Pancreas (tissue), 10 donors: Measurements from ENCODE around the gene DLST. TPM values are rescaled to one million over a fixed set of nuclear protein-coding genes. Genes with fewer than 3 reads are reported as not detected.

Source experiments
- ATAC-seq, 4 donors: fragments of 200-7000 bp; cut with Tn5 transposase; one replicate each; pipeline versions ENCODE4 v1.8.0 to v1.9.1; 2020; ENCODE audit warnings: mild to moderate bottlenecking in 4 of 4, moderate library complexity in 4 of 4
- DNase-seq, 6 donors: peaks; one replicate each; pipeline ENCODE4 v3.0.0-alpha.2; 2020
- FAIRE-seq: peaks from 2 replicates; lab custom pipeline; 2012; peaks lifted over from hg19 to GRCh38; lab: Jason Lieb, UNC
- H3K27ac ChIP-seq, 4 donors: fragments of 200-600 bp; sonication (generic); 1 replicate in 3 of 4; 2 replicates in 1 of 4; pipeline versions ENCODE4 v1.5.0 to v1.8.0; 2020
- H3K27me3 ChIP-seq, 4 donors: fragments of 200-600 bp; one replicate each; pipeline ENCODE4 v1.8.0; 2021
- H3K36me3 ChIP-seq, 3 donors: fragments of 200-600 bp; sonication (generic) in 1 of 3; one replicate each; pipeline versions ENCODE4 v1.5.0 to v1.8.0; 2020 to 2021
- H3K4me1 ChIP-seq, 3 donors: fragments of 200-600 bp; one replicate each; pipeline ENCODE4 v1.8.0; 2021
- H3K4me3 ChIP-seq, 4 donors: fragments of 200-600 bp; sonication (generic) in 2 of 4; one replicate each; pipeline versions ENCODE4 v1.5.0 to v1.8.0; 2020 to 2021
- H3K9me3 ChIP-seq, 4 donors: fragments of 200-600 bp; one replicate each; pipeline ENCODE4 v1.8.0; 2021
- CTCF ChIP-seq, 4 donors: fragments of 200-600 bp; sonication (generic) in 3 of 4; IDR thresholded peaks; one replicate each; pipeline versions ENCODE4 v1.5.0 to v1.8.0; 2021; ENCODE audit warnings: antibody characterized with exemption in 4 of 4
- WGBS, 2 donors: extraction: QIAGEN DNeasy Blood & Tissue Kit; methylation state at CpG; one replicate each; pipeline ENCODE4 v1.1.7; 2013; 5-methylcytosine and 5-hydroxymethylcytosine counted together
- intact Hi-C, 3 donors: fragments of 100-400 bp; cut with DNase I; formaldehyde crosslinking; loops; one replicate each; pipeline versions ENCODE4 v1.11.1 to v1.14.2; 2022
- polyA plus RNA-seq, 2 donors: library from polyadenylated mRNA; stranded (reverse); fragments of 200-250 nt; gene quantifications; one replicate each; pipeline ENCODE4 v1.2.3, GENCODE V29; 2013
- total RNA-seq, 6 donors: library from RNA; stranded (reverse); fragmentation: NEBNext Ultra II Directional in 4 of 6; extraction: Animal tissue kit (Norgen Biotek cat#: 25700) in 4 of 6; gene quantifications; one replicate each; pipeline versions ENCODE4 v1.2.1 to v1.2.4, GENCODE V29; 2021 to 2023
- donor health status: healthy with polysubstance abuse.
- donor health status: DM: no; HTN: no; CAD: no; lungs with moderate emphysema.
- donor health status: DM: no; HTN: no; CAD: no.
- donor health status: control.
- donor health status: control.
- donor health status: Bipolar disorder and iron deficiency.
- donor health status: DM: yes; HTN: yes; CAD: no.
- donor health status: DM: no; HTN: no; CAD: no.
- donor health status: DM: no; HTN: no; CAD: no.
- donor health status: DM: yes; HTN: yes; CAD: no.

Gene DLST
- total and polyA plus RNA-seq, 8 donors, result 22.8 to 46.0 (median 38.6) TPM

GRCh38 chr14:74859757-74860552, 21.8 kb upstream of the DLST start:
- TF ChIP-seq CTCF (IDR thresholded peaks at IDR 0.05), result no peak
- Histone ChIP-seq H3K4me1 (no peaks in the 10 kb centered on the region), H3K9me3 (no peaks in the 10 kb centered on the region), H3K27me3 (no peaks in the 10 kb centered on the region), H3K4me3 (no peak overlapping the region), H3K27ac (no peak overlapping the region), H3K36me3 (no peaks in the 10 kb centered on the region)
- ATAC-seq (no peak), DNase-seq (no peak), FAIRE-seq (no peak)
- WGBS, 2 donors, result 38 to 46% methylated on average over 10 of the region's 10 CpGs
- intact Hi-C loops, result loop anchor here in 2 of 3 donors (5.0 kb wide), 1 partner anchor 47 kb away; no protein-coding TSS in a partner anchor

GRCh38 chr14:74860899-74861733, 20.6 kb upstream of the DLST start:
- 21 to 26% methylated on average over 7 of the region's 7 CpGs for WGBS, 2 donors
- ATAC-seq (peak; percentile 76 to 91 (median 88)), FAIRE-seq (no peak), DNase-seq (peak; percentile 76 to 99 (median 90))
- intact Hi-C loops, result loop anchor here in 1 of 3 donors (5.0 kb wide), 1 partner anchor 46 kb away; no protein-coding TSS in a partner anchor
- peak; percentile 77 to 85 (median 84) for TF ChIP-seq CTCF (IDR thresholded peaks at IDR 0.05)
- no peak overlapping the region for H3K4me3 ChIP-seq
- no peaks in the 10 kb centered on the region for H3K27me3 ChIP-seq
- H3K36me3 ChIP-seq, result no peaks in the 10 kb centered on the region
- H3K27ac ChIP-seq, result no peak overlapping the region
- H3K9me3 ChIP-seq, result no peaks in the 10 kb centered on the region
- no peaks in the 10 kb centered on the region for H3K4me1 ChIP-seq

- H3K4me1 ChIP-seq, result no peaks in the 10 kb centered on the region
- H3K36me3 ChIP-seq, result no peaks in the 10 kb centered on the region
- intact Hi-C loops, result loop anchor here in 1 of 3 donors (5.0 kb wide), 1 partner anchor 46 kb away; no protein-coding TSS in a partner anchor
- no peaks in the 10 kb centered on the region for H3K27me3 ChIP-seq
- FAIRE-seq (no peak), ATAC-seq (no peak), DNase-seq (no peak)
- WGBS, 2 donors, result 47 to 60% methylated on average over 3 of the region's 3 CpGs
- no peak for TF ChIP-seq CTCF (IDR thresholded peaks at IDR 0.05)
- H3K9me3 ChIP-seq, result no peaks in the 10 kb centered on the region
- H3K4me3 ChIP-seq, result no peak overlapping the region
- no peak overlapping the region for H3K27ac ChIP-seq
Observed at GRCh38 chr14:74861734-74862090, 20.0 kb upstream of the DLST start.

GRCh38 chr14:74863274-74863673, 18.4 kb upstream of the DLST start:
- no peak overlapping the region for H3K4me3 ChIP-seq
- H3K27me3 ChIP-seq, result no peaks in the 10 kb centered on the region
- H3K36me3 ChIP-seq, result no peaks in the 10 kb centered on the region
- no peak overlapping the region for H3K27ac ChIP-seq
- peak in 1 of 4 donors; percentile 62 for ATAC-seq
- WGBS, 2 donors, result 71 to 83% methylated on average over 9 of the region's 9 CpGs
- no peak for TF ChIP-seq CTCF (IDR thresholded peaks at IDR 0.05)
- intact Hi-C loops, result loop anchor here in 1 of 3 donors (5.0 kb wide), 1 partner anchor 44 kb away; no protein-coding TSS in a partner anchor
- peak in 1 of 6 donors; percentile 38 for DNase-seq
- H3K4me1 ChIP-seq, result no peaks in the 10 kb centered on the region
- H3K9me3 ChIP-seq, result no peaks in the 10 kb centered on the region
- no peak for FAIRE-seq
